ENCODE results near the gene SMOC2. TPM values are rescaled to one million over a fixed set of nuclear protein-coding genes. Genes with fewer than 3 reads are reported as not detected.

The SMOC2 gene
- total RNA-seq, 2 donors from 2014 or later: 25.6 to 29.6 TPM

GRCh38 chr6:168538892-168539811 lies 98.2 kb downstream of the SMOC2 start:
- Histone ChIP-seq H3K4me1 (no peaks in the 10 kb centered on the region), H3K27me3 (no peaks in the 10 kb centered on the region), H3K9me3 (no peaks in the 10 kb centered on the region), H3K27ac (no peak overlapping the region), H3K36me3 (no peaks in the 10 kb centered on the region), H3K9ac (ENCODE audit: low read depth in 2 of 2, low read length in 2 of 2) (no peak overlapping the region), H3K4me3 (no peak overlapping the region)
- TF ChIP-seq CTCF (IDR thresholded peaks at IDR 0.05): no peak
- DNase-seq: no peak
- intact Hi-C loops (cut with DNase I): no loop called here

- Histone ChIP-seq H3K36me3 (no peaks in the 10 kb centered on the region), H3K4me1 (no peaks in the 10 kb centered on the region), H3K9ac (ENCODE audit: low read depth in 2 of 2, low read length in 2 of 2) (no peak overlapping the region), H3K27ac (no peak overlapping the region), H3K27me3 (no peaks in the 10 kb centered on the region), H3K9me3 (no peaks in the 10 kb centered on the region), H3K4me3 (no peak overlapping the region)
- intact Hi-C loops (cut with DNase I): no loop called here
- DNase-seq: no peak
- TF ChIP-seq CTCF (IDR thresholded peaks at IDR 0.05): no peak
Measured at GRCh38 chr6:168540713-168541291, 99.8 kb downstream of the SMOC2 start.

- Histone ChIP-seq H3K9me3 (no peaks in the 10 kb centered on the region), H3K4me1 (no peaks in the 10 kb centered on the region), H3K36me3 (no peaks in the 10 kb centered on the region), H3K27me3 (no peaks in the 10 kb centered on the region), H3K9ac (ENCODE audit: low read depth in 2 of 2, low read length in 2 of 2) (no peak overlapping the region), H3K4me3 (no peak overlapping the region), H3K27ac (no peak overlapping the region)
- intact Hi-C loops (cut with DNase I): no loop called here
- no peak for DNase-seq
- TF ChIP-seq CTCF (IDR thresholded peaks at IDR 0.05): no peak
Measured at GRCh38 chr6:168541307-168541706, 100.3 kb downstream of the SMOC2 start.

GRCh38 chr6:168542301-168542700 lies 101.3 kb downstream of the SMOC2 start:
- TF ChIP-seq CTCF (IDR thresholded peaks at IDR 0.05): no peak
- Histone ChIP-seq H3K36me3 (no peaks in the 10 kb centered on the region), H3K4me1 (no peaks in the 10 kb centered on the region), H3K4me3 (no peak overlapping the region), H3K9ac (ENCODE audit: low read depth in 2 of 2, low read length in 2 of 2) (no peak overlapping the region), H3K27ac (no peak overlapping the region), H3K9me3 (no peaks in the 10 kb centered on the region), H3K27me3 (no peaks in the 10 kb centered on the region)
- intact Hi-C loops (cut with DNase I): no loop called here
- DNase-seq: no peak

GRCh38 chr6:168545428-168545827 lies 104.4 kb downstream of the SMOC2 start:
- Histone ChIP-seq H3K9me3 (no peaks in the 10 kb centered on the region), H3K4me3 (no peak overlapping the region), H3K4me1 (no peaks in the 10 kb centered on the region), H3K27me3 (no peaks in the 10 kb centered on the region), H3K36me3 (no peaks in the 10 kb centered on the region), H3K9ac (ENCODE audit: low read depth in 2 of 2, low read length in 2 of 2) (no peak overlapping the region), H3K27ac (no peak overlapping the region)
- no peak for TF ChIP-seq CTCF (IDR thresholded peaks at IDR 0.05)
- intact Hi-C loops (cut with DNase I): no loop called here
- no peak for DNase-seq
